ENCODE measurements around the gene KTI12. TPM values are rescaled to one million over a fixed set of nuclear protein-coding genes. Genes with fewer than 3 reads are reported as not detected.
"Not testable (repeated sequence)": the region's sequence is repeated elsewhere in the genome, so short reads cannot be mapped to it uniquely, and the experiment has no call there.

Gene KTI12, protein sequence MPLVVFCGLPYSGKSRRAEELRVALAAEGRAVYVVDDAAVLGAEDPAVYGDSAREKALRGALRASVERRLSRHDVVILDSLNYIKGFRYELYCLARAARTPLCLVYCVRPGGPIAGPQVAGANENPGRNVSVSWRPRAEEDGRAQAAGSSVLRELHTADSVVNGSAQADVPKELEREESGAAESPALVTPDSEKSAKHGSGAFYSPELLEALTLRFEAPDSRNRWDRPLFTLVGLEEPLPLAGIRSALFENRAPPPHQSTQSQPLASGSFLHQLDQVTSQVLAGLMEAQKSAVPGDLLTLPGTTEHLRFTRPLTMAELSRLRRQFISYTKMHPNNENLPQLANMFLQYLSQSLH
- total RNA-seq (2014; rRNA removed; shearing (Covaris generic)), result 16.3 and 18.3 TPM in 2 replicates

DNA sequence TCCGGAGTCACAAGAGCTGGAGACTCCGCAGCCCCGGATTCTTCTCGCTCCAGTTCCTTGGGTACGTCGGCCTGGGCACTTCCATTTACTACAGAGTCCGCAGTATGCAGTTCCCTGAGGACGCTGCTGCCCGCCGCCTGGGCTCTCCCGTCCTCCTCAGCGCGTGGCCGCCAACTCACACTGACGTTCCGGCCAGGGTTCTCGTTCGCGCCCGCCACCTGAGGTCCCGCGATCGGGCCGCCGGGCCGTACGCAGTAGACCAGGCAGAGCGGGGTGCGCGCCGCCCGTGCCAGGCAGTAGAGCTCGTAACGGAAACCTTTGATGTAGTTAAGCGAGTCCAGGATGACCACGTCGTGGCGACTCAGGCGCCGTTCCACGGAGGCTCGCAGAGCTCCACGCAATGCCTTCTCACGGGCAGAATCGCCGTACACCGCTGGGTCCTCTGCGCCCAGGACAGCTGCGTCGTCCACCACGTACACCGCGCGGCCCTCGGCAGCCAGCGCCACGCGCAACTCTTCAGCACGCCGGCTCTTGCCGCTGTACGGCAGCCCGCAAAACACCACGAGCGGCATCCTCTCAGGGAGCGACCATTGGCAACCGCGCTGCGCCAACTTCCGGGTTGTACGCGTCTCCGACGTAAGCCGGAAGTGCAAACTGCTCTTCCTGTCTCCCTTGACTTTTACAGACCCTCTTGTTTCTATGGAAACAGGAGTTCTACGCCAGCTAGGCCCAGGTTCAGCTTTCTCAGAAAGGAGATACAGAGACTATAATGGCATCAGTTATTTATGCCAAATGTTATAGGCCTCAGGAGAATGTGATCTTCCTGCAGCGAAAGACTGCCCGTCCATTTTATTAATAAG, at the start of gene KTI12:
Gene KTI12, minus strand, starts transcription at position 621 of the 860 bp plus-strand sequence. Its CDS starts 49 bp downstream, at position 572.
- peak; percentile 95 for DNase-seq (ENCODE audit: low spot score)
- in situ Hi-C loops (cut with HindIII; ENCODE audit: low sequenced_read_pairs), result no loop called here

DNA sequence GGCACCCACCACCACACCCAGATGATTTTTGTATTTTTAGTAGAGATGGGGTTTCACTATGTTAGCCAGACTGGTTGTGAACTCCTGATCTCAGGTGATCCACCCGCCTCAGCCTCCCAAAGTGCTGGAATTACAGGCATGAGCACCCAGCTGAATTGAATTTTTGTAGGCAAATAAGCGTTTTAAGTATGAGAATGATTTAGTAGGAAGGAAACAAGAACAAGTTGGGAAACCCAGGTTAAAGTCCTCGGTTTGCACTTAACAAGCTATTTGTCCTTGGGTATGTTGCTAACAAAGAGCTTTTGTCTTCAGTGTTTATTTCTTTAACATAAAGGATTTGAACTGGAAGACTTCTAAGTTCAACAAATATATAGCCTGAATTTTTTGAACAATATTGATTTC, 46.4 kb upstream of the KTI12 start:
- no peak for DNase-seq (ENCODE audit: low spot score)
- in situ Hi-C loops (cut with HindIII; ENCODE audit: low sequenced_read_pairs), result no loop called here

DNA sequence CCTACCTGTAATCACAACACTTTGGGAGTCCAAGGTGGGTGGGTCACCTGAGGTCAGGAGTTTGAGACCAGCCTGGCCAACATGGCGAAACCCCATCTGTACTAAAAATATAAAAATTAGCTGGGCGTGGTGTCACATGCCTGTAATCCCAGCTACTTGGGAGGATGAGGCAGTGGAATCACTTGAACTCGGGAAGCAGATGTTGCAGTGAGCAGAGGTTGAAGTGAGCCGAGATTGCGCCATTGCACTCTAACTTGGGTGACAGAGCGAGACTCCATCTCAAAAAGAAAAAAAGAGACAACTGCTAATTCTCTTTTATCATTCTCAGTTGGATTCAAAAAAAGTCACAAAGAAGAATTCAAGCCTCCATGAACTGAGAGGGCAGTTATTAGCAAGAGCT, 43.7 kb upstream of the KTI12 start:
- in situ Hi-C loops (cut with HindIII; ENCODE audit: low sequenced_read_pairs); DNase-seq (ENCODE audit: low spot score): not testable (repeated sequence)

DNA sequence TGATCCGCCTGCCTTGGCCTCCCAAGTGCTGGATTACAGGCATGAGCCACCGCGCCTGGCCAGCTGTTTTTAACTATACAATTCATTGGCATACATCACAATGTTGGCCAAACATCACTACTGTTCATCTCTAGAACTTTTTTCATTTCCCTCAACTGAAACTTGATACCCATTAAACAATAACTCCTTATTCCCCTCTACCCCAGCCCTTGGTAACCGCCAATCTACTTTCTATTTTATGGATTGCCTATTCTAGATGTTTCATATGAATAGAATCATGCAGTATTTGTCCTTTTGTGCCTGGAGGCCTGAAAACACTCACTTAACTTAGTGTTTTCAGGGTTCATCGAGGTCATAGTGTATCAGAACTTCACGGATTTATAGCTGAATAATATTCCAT, 38.7 kb upstream of the KTI12 start:
- in situ Hi-C loops (cut with HindIII; ENCODE audit: low sequenced_read_pairs), result no loop called here
- no peak for DNase-seq (ENCODE audit: low spot score)

DNA sequence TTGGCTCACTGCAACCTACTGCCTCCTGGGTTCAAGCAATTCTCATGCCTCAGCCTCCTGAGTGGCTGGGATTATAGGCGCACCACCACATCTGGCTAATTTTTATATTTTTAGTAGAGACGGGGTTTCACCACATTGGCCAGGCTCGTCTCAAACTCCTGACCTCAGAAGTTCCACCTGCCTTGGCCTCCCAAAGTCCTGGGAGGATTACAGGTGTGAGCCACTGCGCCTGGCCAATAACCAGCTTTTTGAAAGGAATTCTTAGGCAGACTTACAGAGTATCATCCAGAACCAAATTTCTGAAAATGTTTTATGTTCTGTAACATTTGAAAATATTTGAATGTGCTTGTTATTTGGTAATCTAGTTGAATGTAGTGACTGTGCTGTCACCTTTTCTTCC, 37.1 kb upstream of the KTI12 start:
- DNase-seq (ENCODE audit: low spot score), result no peak
- in situ Hi-C loops (cut with HindIII; ENCODE audit: low sequenced_read_pairs), result no loop called here

DNA sequence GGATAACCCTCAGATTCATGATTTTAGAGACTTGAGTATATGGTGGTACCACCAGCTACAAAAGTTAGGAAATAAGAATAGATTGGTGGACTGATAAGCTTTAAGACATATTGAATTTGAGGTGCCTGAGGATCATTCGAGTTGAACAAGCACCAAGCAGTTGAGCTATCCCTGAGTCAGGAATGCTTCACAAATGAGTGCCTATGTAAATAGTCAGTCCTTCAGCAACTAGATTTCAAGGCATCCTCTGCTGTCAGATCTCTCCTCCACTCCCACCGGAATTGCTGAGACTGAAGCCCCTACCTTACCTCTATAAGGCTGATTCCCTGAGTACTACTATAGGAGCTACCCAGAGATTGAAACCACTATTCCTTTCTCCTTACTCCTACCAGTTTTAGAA, 29.6 kb upstream of the KTI12 start:
- DNase-seq (ENCODE audit: low spot score), result no peak
- in situ Hi-C loops (cut with HindIII; ENCODE audit: low sequenced_read_pairs), result no loop called here

DNA sequence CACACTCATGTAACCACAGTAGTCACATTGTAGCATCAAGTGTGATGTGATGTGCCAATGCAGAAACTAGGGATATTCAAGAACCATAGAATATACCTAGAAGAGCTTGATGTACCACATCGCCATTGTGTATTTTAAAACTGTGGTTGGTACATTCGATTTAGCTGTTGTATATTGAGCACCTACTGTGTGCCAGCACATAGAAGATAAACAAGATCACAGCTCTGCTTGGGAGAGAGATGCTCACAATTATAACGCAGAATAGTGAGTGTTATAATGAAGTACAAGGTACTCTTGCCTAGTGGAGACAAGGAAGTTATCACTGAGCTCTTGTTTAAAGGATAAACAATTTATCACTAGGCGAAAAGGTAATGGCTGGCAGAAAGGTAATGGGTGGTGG, 27.2 kb upstream of the KTI12 start:
- no peak for DNase-seq (ENCODE audit: low spot score)
- in situ Hi-C loops (cut with HindIII; ENCODE audit: low sequenced_read_pairs), result no loop called here

DNA sequence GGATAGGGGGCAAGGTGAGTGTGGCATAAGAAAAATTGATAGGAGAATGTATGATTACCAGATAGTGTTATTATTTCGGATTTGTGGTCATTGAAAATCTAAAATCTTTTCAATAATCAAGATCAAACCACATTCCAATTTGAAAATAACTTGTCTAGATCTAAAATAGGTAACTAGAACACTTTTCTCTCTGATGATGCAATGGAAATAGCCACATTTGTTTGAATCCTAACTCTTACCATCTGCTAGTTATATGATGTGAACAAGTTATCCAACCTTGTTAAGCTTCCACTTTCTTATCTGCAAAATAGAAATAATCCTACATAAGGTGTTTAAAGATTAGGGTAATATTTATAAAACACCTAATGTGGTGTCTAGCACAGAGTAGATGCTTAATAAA, 26.3 kb upstream of the KTI12 start:
- in situ Hi-C loops (cut with HindIII; ENCODE audit: low sequenced_read_pairs), result no loop called here
- DNase-seq (ENCODE audit: low spot score), result no peak

DNA sequence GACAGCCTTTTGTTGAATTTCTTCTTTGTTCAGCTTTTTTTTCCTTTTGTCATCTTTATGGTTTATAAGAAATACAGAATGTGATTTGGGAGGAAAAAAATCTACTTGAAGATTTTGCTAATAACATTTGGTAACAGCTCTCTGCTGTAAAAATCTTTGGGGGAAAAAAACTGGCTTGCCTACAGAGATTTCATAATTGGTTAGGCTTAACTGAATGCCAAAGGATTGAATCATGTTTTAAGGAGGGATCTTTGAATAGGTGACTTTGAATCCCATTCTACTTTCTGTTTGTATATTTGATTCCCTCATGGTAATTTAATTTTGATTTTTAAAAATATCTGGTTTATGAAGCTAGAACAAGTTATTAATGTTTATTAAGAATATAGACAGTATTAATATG, 25.7 kb upstream of the KTI12 start:
- no peak for DNase-seq (ENCODE audit: low spot score)

DNA sequence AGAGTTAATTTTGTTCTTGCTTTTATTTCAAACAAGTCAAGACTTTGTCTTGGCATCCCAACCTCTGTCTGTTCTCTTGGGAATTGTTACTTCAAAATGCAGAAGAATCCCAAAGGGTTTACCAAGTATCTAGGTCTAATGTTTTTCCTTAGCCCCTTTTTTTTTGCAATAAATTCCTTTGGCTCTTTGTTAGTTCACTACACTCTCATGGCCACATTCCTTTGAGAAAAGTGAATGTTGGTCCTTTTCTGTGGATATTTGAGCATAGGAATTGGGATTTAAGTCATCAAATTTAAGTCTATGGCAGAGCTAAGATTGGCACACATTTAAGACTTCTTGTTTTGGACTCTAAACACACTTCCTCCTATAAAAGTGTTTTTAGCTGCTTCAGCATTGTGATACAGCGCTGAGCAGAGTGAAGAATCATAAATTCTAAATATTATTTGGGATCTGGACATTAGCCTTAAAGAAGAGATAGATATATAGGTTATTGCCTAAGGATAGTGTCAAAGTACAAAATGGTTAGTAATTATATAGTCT, 24.3 kb upstream of the KTI12 start:
- in situ Hi-C loops (cut with HindIII; ENCODE audit: low sequenced_read_pairs), result no loop called here
- no peak for DNase-seq (ENCODE audit: low spot score)

More for the DNA sequence above, 25.7 kb upstream of the KTI12 start:
- in situ Hi-C loops (cut with HindIII; ENCODE audit: low sequenced_read_pairs), result no loop called here

DNA sequence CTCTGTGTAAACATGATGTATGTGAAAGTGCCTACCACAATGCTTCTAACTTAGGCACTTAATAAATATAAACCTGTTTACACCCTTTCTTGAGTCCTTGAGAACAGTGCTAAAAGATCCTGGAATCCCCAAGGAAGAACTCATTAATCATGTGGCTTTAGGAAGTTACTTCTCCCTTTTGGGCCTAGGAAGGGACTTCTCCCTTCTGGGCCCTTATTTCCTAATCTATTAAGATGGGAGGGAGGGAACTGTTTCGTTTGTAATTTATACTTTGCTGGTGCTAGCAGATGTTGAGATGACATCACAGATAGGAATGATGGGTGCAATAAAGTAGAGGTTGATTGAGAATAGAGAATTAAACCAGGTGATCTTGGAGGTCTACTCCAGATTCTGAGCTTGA, 23.6 kb upstream of the KTI12 start:
- in situ Hi-C loops (cut with HindIII; ENCODE audit: low sequenced_read_pairs), result no loop called here
- DNase-seq (ENCODE audit: low spot score), result no peak

DNA sequence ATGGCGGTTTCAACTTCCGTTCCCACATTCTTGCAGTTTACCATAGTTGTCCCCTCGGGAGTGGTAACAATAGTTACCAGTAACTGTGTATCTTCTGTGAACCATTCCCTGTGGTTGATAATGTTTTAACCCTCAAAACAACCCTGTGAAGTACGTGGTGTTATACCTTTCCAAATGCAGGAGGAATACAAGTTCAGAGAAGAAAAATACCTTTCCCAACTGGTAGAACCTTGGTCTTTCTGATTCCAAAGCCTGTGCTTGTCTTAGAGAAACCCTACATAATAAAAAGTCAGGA, 23.3 kb upstream of the KTI12 start:
- DNase-seq (ENCODE audit: low spot score), result no peak
- in situ Hi-C loops (cut with HindIII; ENCODE audit: low sequenced_read_pairs), result no loop called here

DNA sequence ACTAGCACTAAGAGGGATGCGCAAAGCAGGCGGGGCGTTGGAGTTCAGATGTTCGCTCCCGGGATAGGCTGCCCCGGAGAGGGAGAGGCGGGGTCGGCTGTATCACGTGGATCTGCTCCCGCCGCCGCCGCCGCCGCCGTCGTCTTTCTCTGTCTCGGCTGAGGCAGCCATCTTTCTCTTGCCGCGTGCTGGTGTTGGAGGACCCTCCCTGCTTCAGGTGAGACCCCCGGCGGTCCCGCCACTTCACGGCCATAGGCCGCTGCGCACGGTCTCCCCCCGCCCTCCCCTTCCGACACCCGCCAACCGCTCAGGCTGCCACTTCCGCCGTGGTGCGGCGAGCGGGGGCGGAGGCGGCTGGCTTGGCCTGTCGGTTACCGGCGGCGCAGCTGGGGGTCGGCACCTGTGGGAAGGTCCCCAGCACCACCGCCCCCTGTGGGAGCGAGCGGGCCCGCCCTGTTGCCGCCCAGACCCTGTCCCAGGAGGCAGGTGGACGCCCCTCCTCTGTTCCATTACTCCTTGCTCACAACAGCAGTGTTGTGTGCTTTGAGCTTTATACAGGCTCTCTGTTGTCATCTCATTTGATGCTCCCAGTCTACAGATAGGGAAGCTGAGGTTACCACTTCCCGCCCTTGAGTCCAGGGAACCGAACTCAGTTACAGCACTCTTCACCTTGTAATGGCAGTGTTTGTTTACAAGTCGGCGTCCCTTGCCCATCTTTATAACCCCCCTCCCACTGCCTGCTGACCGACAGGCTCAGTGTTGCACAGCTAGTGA, 22.7 kb upstream of the KTI12 start, which contains the start of gene BTF3L4:
Gene BTF3L4, plus strand, starts transcription at position 133 of the 774 bp plus-strand sequence. CDS start 3,553 bp downstream, outside the sequence.
- peak; percentile 98 for DNase-seq (ENCODE audit: low spot score)
- in situ Hi-C loops (cut with HindIII; ENCODE audit: low sequenced_read_pairs), result no loop called here

DNA sequence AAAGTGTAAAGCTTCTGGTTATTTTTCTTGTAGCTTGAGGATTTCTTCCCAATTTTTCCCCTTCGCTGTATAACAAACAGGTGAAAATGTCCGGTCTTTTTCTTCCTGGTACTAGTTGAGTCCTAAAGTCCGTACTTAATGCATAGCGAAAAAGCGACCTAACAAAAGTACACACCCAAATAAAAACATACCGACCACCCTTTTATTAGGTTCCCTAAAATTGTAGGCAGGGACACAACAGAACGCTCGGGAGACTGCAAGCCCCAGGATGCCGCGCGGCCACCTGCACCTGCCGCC, 22.2 kb upstream of the KTI12 start:
- in situ Hi-C loops (cut with HindIII; ENCODE audit: low sequenced_read_pairs), result no loop called here
- DNase-seq (ENCODE audit: low spot score), result no peak

DNA sequence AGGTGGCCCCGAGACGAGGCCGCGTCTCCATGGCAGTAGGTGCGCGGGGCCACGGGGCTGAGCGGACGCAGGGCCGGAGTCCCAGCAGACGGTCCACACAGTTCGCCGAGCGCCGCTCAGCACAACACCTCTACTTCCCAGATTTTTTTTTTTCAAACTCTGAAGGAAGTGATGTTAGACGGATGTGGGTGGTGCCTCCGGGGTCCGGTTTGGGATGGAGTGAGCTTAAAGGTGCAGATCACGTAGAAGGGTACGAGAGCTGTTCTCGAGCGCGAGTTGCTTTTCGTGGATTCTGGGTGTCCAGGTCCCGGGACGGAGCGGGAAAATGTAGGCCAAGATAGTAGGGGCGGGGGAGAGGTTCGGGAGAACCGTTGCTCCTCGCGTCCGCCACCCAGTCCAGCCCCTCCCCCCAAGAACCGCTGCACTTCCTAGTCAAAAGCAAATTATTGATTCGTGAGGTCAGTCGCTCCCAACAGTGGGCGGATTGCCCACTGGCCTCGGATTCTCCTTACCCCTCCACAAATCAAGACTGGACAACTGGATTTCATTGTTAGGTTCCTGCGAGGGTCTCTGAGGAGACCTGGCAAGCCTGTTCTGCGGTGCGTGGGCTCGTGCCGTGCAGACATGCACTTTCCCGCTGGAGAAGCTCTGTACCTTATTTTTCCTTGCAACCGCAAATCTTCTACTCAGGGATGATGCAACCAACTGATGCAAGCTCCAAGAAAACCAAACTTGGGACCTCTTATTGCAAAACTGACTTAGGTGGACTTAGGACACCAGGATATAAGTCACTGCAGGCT, 21.7 kb upstream of the KTI12 start, which contains the start of gene TXNDC12:
Gene TXNDC12, minus strand, starts transcription at position 126 of the 800 bp plus-strand sequence. Its CDS starts 95 bp downstream, at position 31.
- in situ Hi-C loops (cut with HindIII; ENCODE audit: low sequenced_read_pairs), result no loop called here
- peak; percentile 97 for DNase-seq (ENCODE audit: low spot score)

DNA sequence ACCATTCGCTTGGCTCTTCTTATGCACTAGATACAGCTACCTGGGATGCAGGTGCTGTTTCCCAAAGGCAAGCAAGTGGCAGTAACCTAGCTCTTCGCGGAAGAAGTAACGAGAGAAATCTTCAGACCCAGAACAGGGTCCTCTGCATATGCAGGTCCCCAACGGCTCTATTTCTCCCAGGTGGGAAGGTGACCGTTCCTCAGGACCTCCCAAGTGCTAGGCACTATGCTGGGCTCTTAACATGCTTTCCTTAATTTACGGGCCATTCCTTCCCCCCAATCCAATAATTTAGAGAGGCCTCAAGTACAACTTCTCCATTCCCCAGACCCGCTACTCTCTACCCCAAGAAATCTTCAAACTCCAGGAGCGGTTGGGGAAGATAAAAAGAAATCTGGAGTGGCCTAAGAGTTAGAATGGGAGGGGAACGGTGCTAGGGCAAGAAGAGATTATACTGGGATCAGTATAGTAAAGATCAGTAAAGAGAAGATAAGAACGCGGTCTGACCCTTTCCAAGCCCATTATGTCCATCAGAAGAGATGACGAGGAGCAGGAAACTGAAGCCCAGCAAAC, 21.0 kb upstream of the KTI12 start:
- in situ Hi-C loops (cut with HindIII; ENCODE audit: low sequenced_read_pairs), result no loop called here
- no peak for DNase-seq (ENCODE audit: low spot score)

DNA sequence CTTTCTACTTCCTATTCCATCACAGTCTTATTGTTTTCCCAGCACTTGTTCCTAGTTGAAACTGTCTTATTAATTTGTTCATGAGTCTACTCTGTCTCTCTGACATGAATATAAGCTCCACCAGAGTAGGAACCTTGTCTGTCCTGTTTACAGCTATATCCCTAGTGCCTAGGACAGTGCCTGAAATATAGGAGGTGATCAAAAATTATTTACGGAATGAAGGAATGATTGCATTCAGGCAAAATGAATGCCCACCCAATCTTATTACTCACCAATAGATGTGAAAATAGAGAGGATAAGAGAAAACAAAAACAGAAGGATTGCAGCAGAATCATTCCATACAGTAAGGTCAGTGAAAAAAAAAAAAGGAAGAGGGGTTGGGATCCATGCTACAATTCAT, 20.3 kb upstream of the KTI12 start:
- in situ Hi-C loops (cut with HindIII; ENCODE audit: low sequenced_read_pairs), result no loop called here
- DNase-seq (ENCODE audit: low spot score), result no peak

DNA sequence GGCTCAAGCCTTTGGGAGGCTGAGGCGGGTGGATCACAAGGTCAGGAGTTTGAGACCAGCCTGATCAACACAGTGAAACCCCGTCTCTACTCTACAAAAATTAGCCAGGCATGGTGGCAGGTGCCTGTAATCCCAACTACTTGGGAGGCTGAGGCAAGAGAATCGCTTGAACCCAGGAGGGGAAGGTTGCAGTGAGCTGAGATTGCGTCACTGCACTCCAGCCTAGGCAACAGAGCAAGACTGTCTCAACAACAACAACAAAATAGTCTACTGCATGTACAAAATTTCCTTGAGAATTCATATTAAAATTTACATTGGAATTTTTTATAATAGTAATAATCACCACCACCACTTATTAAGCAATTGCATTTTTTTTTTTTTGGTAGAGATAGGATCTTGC, 15.7 kb upstream of the KTI12 start:
- DNase-seq (ENCODE audit: low spot score); in situ Hi-C loops (cut with HindIII; ENCODE audit: low sequenced_read_pairs): not testable (repeated sequence)
